WTC11 (cell line): Measurements from ENCODE around the gene ETS1. TPM values are rescaled to one million over a fixed set of nuclear protein-coding genes. Genes with fewer than 3 reads are reported as not detected.

ENCODE experiments used
- ATAC-seq: fragments of 200-7000 bp; cut with Tn5 transposase; 2 replicates; pipeline ENCODE4 v1.10.0; 2021; ENCODE audit warnings: mild to moderate bottlenecking, moderate library complexity
- CTCF ChIA-PET: fragments of 300-600 bp; sonication (Branson Sonifier 250); formaldehyde crosslinking; loops from one replicate; lab custom pipeline; 2021; ENCODE audit warnings: antibody characterized with exemption; lab: Charles Lee
- POLR2A ChIA-PET: fragments of 350-600 bp; sonication (Branson Sonifier 250); formaldehyde crosslinking; loops from one replicate; lab custom pipeline; 2021; ENCODE audit warnings: antibody characterized with exemption; lab: Charles Lee
- DNase-seq: peaks from one replicate; pipeline ENCODE4 v3.0.0; 2021; ENCODE audit warnings: low spot score
- H3K27ac Mint-ChIP-seq: 2 replicates; pipeline ENCODE4 v1.8.0; 2021; ENCODE audit warnings: mixed read lengths
- H3K27me3 Mint-ChIP-seq: 2 replicates; pipeline ENCODE4 v1.8.0; 2021; ENCODE audit warnings: low read depth, mild to moderate bottlenecking, moderate library complexity, mixed read lengths
- H3K36me3 Mint-ChIP-seq: 2 replicates; pipeline ENCODE4 v1.8.0; 2021; ENCODE audit warnings: mixed read lengths
- H3K4me1 Mint-ChIP-seq: 2 replicates; pipeline ENCODE4 v1.8.0; 2022; ENCODE audit warnings: mixed read lengths
- H3K4me3 Mint-ChIP-seq: 2 replicates; pipeline ENCODE4 v1.8.0; 2021; ENCODE audit warnings: mild to moderate bottlenecking, moderate library complexity, mixed read lengths
- H3K9me3 Mint-ChIP-seq: 2 replicates; pipeline ENCODE4 v1.8.0; 2021; ENCODE audit warnings: mixed read lengths
- ATF1 ChIP-seq: sonication (generic); formaldehyde crosslinking; IDR thresholded peaks from 2 replicates; pipeline ENCODE4 v1.8.1; 2023; ENCODE audit warnings: mild to moderate bottlenecking, moderate library complexity, missing genetic modification reagents
- ESRRA ChIP-seq: sonication (generic); formaldehyde crosslinking; IDR thresholded peaks from 2 replicates; pipeline ENCODE4 v1.8.1; 2022; ENCODE audit warnings: mild to moderate bottlenecking, missing genetic modification reagents, borderline replicate concordance
- NR3C1 ChIP-seq: sonication (generic); formaldehyde crosslinking; conservative IDR thresholded peaks from 2 replicates; pipeline ENCODE4 v1.8.1; 2023; ENCODE audit warnings: low read depth, mild to moderate bottlenecking, missing genetic modification reagents
- PRRX2 ChIP-seq: fragments of 250-450 bp; sonication (Bioruptor Pico); IDR thresholded peaks from 2 replicates; pipeline ENCODE4 v1.8.0; 2021; ENCODE audit warnings: mild to moderate bottlenecking
- RELA ChIP-seq: sonication (generic); formaldehyde crosslinking; IDR thresholded peaks from 2 replicates; pipeline ENCODE4 v1.8.1; 2022; ENCODE audit warnings: missing genetic modification reagents, mild to moderate bottlenecking, borderline replicate concordance
- SOX15 ChIP-seq: fragments of 250-450 bp; sonication (Bioruptor Pico); IDR thresholded peaks from 2 replicates; pipeline ENCODE4 v1.9.0; 2021; ENCODE audit warnings: mild to moderate bottlenecking
- TEAD1 ChIP-seq: sonication (generic); formaldehyde crosslinking; IDR thresholded peaks from 2 replicates; pipeline ENCODE4 v1.8.0; 2022; ENCODE audit warnings: mild to moderate bottlenecking, missing genetic modification reagents
- ZNF263 ChIP-seq: sonication (generic); formaldehyde crosslinking; IDR thresholded peaks from 2 replicates; pipeline ENCODE4 v1.8.1; 2022; ENCODE audit warnings: low read depth, mild to moderate bottlenecking, moderate library complexity, missing genetic modification reagents
- total RNA-seq: library from RNA; stranded (reverse); gene quantifications from 3 replicates; pipeline ENCODE4 v1.2.3, GENCODE V29; 2021
- TF ChIP-seq, protein P1 (sequence below): sonication (generic); formaldehyde crosslinking; IDR thresholded peaks from 2 replicates; pipeline ENCODE4 v1.8.1; 2023; ENCODE audit warnings: mild to moderate bottlenecking, moderate library complexity, missing genetic modification reagents
- TF ChIP-seq, protein P2 (sequence below): sonication (generic); formaldehyde crosslinking; IDR thresholded peaks from 2 replicates; pipeline ENCODE4 v1.8.0; 2022; ENCODE audit warnings: mild to moderate bottlenecking, missing genetic modification reagents
- TF ChIP-seq, protein P3 (sequence below): fragments of 200-600 bp; IDR thresholded peaks from 2 replicates; pipeline ENCODE4 v1.8.0; 2022; ENCODE audit warnings: antibody characterized with exemption
- TF ChIP-seq, protein P4 (sequence below): sonication (generic); formaldehyde crosslinking; IDR thresholded peaks from 2 replicates; pipeline ENCODE4 v1.8.1; 2022; ENCODE audit warnings: mild to moderate bottlenecking, moderate library complexity, missing genetic modification reagents
- TF ChIP-seq, protein P5 (sequence below): fragments of 250-450 bp; sonication (Bioruptor Pico); conservative IDR thresholded peaks from 2 replicates; pipeline ENCODE4 v1.9.0; 2021; ENCODE audit warnings: mild to moderate bottlenecking
- TF ChIP-seq, protein P6 (sequence below): sonication (generic); formaldehyde crosslinking; IDR thresholded peaks from 2 replicates; pipeline ENCODE4 v1.8.1; 2023; ENCODE audit warnings: mild to moderate bottlenecking, missing genetic modification reagents
- TF ChIP-seq, protein P7 (sequence below): sonication (generic); formaldehyde crosslinking; conservative IDR thresholded peaks from 2 replicates; pipeline ENCODE4 v1.8.1; 2022; ENCODE audit warnings: mild to moderate bottlenecking, missing genetic modification reagents

ETS1 gene
- total RNA-seq, 1 experiment from 2014 or later = 33.1 TPM

DNA sequence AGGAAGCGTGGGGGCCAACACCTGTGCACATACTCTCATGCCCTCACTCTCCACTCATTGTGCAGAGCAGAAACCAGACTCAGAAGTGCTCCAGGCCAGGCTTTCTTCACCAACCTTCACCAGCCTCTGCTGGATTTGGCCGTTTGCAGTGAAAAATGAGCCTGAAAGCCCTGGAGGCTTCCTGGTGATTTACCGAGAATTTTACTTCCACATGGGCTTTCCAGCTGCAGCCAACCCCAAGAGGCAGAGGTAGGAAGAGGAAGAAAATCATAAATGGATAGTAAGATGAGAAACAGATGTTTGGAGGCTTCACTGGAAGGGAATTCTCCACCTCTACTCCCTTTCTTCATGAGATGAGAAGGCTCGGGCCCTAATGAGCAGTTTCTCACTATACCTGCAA lies 155.4 kb downstream of the ETS1 start:
- TF ChIP-seq, protein P1, sequence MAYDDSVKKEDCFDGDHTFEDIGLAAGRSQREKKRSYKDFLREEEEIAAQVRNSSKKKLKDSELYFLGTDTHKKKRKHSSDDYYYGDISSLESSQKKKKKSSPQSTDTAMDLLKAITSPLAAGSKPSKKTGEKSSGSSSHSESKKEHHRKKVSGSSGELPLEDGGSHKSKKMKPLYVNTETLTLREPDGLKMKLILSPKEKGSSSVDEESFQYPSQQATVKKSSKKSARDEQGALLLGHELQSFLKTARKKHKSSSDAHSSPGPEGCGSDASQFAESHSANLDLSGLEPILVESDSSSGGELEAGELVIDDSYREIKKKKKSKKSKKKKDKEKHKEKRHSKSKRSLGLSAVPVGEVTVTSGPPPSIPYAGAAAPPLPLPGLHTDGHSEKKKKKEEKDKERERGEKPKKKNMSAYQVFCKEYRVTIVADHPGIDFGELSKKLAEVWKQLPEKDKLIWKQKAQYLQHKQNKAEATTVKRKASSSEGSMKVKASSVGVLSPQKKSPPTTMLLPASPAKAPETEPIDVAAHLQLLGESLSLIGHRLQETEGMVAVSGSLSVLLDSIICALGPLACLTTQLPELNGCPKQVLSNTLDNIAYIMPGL (CRISPR knock-in tag) = no peak
- TF ChIP-seq, protein P2, sequence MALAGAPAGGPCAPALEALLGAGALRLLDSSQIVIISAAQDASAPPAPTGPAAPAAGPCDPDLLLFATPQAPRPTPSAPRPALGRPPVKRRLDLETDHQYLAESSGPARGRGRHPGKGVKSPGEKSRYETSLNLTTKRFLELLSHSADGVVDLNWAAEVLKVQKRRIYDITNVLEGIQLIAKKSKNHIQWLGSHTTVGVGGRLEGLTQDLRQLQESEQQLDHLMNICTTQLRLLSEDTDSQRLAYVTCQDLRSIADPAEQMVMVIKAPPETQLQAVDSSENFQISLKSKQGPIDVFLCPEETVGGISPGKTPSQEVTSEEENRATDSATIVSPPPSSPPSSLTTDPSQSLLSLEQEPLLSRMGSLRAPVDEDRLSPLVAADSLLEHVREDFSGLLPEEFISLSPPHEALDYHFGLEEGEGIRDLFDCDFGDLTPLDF (CRISPR knock-in tag) = no peak
- no peak for TF ChIP-seq RELA (CRISPR knock-in tag)
- no peak for TF ChIP-seq TEAD1 (CRISPR knock-in tag)
- no peak for TF ChIP-seq ATF1 (CRISPR knock-in tag)
- TF ChIP-seq NR3C1 (CRISPR knock-in tag) = no peak
- no peak for TF ChIP-seq PRRX2
- TF ChIP-seq, protein P3, sequence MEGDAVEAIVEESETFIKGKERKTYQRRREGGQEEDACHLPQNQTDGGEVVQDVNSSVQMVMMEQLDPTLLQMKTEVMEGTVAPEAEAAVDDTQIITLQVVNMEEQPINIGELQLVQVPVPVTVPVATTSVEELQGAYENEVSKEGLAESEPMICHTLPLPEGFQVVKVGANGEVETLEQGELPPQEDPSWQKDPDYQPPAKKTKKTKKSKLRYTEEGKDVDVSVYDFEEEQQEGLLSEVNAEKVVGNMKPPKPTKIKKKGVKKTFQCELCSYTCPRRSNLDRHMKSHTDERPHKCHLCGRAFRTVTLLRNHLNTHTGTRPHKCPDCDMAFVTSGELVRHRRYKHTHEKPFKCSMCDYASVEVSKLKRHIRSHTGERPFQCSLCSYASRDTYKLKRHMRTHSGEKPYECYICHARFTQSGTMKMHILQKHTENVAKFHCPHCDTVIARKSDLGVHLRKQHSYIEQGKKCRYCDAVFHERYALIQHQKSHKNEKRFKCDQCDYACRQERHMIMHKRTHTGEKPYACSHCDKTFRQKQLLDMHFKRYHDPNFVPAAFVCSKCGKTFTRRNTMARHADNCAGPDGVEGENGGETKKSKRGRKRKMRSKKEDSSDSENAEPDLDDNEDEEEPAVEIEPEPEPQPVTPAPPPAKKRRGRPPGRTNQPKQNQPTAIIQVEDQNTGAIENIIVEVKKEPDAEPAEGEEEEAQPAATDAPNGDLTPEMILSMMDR = no peak
- TF ChIP-seq ESRRA (CRISPR knock-in tag) = no peak
- TF ChIP-seq ZNF263 (CRISPR knock-in tag) = no peak
- TF ChIP-seq, protein P4, sequence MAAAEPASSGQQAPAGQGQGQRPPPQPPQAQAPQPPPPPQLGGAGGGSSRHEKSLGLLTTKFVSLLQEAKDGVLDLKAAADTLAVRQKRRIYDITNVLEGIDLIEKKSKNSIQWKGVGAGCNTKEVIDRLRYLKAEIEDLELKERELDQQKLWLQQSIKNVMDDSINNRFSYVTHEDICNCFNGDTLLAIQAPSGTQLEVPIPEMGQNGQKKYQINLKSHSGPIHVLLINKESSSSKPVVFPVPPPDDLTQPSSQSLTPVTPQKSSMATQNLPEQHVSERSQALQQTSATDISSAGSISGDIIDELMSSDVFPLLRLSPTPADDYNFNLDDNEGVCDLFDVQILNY (CRISPR knock-in tag) = no peak
- TF ChIP-seq, protein P5, sequence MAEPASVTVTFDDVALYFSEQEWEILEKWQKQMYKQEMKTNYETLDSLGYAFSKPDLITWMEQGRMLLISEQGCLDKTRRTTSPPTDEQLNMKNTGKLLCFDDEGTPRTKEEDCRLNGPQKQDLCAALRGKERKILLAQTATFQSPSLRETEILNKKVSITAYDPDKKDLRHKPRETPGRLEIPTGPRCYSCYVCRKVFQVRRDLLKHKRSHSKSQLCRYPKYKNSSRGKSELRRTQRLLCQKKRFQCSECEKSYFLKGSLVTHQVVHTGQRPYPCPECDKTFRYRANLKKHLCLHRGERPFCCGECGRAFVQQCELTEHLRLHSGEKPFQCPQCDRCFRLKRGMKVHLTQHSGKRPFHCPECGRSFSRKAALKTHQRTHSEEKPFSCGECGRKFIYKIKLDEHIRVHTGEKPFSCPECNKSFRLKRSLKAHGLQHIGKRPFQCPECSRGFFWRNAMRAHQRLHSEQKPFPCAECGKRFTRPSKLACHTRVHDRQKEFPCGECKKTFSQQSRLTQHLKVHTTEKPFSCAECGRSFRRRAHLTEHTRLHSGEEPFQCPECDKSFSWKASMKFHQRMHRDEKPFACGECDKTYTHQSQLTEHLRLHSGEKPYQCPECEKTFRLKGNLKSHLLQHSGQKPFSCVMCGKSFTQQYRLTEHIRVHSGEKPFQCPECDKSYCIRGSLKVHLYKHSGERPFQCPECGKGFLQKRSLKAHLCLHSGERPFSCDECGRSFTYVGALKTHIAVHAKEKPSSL (CRISPR knock-in tag) = no peak
- ChIA-PET CTCF (interaction anchor here (0.9 kb wide), 1 partner anchor 200 kb away, joined by 3 read pairs; no protein-coding TSS in a partner anchor), POLR2A (no interaction called here)
- Mint-ChIP-seq H3K27me3 (no peaks in the 10 kb centered on the region), H3K9me3 (peaks cover 8% of the 10 kb centered on the region), H3K27ac (no peak overlapping the region), H3K4me1 (no peaks in the 10 kb centered on the region), H3K4me3 (no peak overlapping the region), H3K36me3 (no peaks in the 10 kb centered on the region)
- ATAC-seq (no peak), DNase-seq (no peak)

DNA sequence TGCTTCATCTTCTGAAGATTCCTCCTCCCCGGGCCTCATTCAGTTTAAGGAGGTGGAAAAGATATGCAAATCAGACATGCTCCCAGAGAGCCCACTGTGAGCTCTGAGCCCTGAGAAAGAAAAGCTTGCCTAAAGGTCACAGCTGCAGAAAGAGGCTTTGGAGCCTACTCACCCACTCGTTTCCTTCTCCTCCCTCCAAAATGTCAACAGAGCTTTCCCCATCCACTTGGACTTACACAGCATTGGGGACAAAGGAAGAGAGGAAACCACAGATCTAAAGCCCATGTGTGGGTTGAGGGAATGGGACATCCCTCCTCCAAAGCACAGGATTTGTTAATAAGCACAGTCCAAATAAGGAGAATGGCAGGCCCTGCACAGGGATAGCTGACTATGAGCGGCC lies 158.4 kb downstream of the ETS1 start:
- Mint-ChIP-seq H3K9me3 (peaks cover 13% of the 10 kb centered on the region), H3K4me3 (no peak overlapping the region), H3K36me3 (no peaks in the 10 kb centered on the region), H3K4me1 (peaks cover 7% of the 10 kb centered on the region), H3K27ac (no peak overlapping the region), H3K27me3 (no peaks in the 10 kb centered on the region)
- DNase-seq (no peak), ATAC-seq (no peak)
- POLR2A ChIA-PET = no interaction called here
- no peak for TF ChIP-seq NR3C1 (CRISPR knock-in tag)
- TF ChIP-seq, protein P6, sequence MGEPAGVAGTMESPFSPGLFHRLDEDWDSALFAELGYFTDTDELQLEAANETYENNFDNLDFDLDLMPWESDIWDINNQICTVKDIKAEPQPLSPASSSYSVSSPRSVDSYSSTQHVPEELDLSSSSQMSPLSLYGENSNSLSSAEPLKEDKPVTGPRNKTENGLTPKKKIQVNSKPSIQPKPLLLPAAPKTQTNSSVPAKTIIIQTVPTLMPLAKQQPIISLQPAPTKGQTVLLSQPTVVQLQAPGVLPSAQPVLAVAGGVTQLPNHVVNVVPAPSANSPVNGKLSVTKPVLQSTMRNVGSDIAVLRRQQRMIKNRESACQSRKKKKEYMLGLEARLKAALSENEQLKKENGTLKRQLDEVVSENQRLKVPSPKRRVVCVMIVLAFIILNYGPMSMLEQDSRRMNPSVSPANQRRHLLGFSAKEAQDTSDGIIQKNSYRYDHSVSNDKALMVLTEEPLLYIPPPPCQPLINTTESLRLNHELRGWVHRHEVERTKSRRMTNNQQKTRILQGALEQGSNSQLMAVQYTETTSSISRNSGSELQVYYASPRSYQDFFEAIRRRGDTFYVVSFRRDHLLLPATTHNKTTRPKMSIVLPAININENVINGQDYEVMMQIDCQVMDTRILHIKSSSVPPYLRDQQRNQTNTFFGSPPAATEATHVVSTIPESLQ (CRISPR knock-in tag) = no peak
- TF ChIP-seq, protein P7, sequence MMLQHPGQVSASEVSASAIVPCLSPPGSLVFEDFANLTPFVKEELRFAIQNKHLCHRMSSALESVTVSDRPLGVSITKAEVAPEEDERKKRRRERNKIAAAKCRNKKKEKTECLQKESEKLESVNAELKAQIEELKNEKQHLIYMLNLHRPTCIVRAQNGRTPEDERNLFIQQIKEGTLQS = no peak
- TF ChIP-seq, protein P4 (CRISPR knock-in tag) = no peak
- TF ChIP-seq SOX15 (CRISPR knock-in tag) = no peak
- CTCF ChIA-PET = interaction anchor here (1.0 kb wide), 1 partner anchor 203 kb away, joined by 4 read pairs; no protein-coding TSS in a partner anchor
